GM10248 (cell line): ENCODE data around the gene HDAC9.

Experiments used
- CTCF ChIA-PET: fragments of 300-600 bp; sonication (Branson Sonifier 250); formaldehyde crosslinking; extraction: SDS; loops from one replicate; lab custom pipeline; 2021; ENCODE audit warnings: antibody characterized with exemption; lab: Yijun Ruan, JAX
- POLR2A ChIA-PET: fragments of 350-650 bp; sonication (Branson Sonifier 250); formaldehyde crosslinking; extraction: SDS; loops from one replicate; lab custom pipeline; 2020; ENCODE audit warnings: antibody characterized with exemption; lab: Yijun Ruan, JAX
- DNase-seq: peaks from one replicate; pipeline ENCODE4 v3.0.0; 2012; ENCODE audit errors: extremely low spot score
- CTCF ChIP-seq: IDR thresholded peaks from 2 replicates; pipeline ENCODE4 v1.5.1; 2012; ENCODE audit warnings: mild to moderate bottlenecking, low read depth; ENCODE audit errors: extremely low read depth, missing control alignments, control extremely low read depth

The HDAC9 gene

GRCh38 chr7:18552943-18553604, 57.5 kb downstream of the HDAC9 start:
- DNase-seq = no peak
- POLR2A ChIA-PET = no interaction called here
- CTCF ChIA-PET = interaction anchor here (1.4 to 1.7 kb wide), 2 partner anchors 18 to 57 kb away, joined by 3 to 4 read pairs; no protein-coding TSS in a partner anchor
- TF ChIP-seq CTCF = no peak

GRCh38 chr7:18553605-18554003, 58.1 kb downstream of the HDAC9 start:
- ChIA-PET POLR2A (no interaction called here), CTCF (interaction anchor here (1.4 to 1.7 kb wide), 2 partner anchors 18 to 56 kb away, joined by 3 to 4 read pairs; no protein-coding TSS in a partner anchor)
- no peak for TF ChIP-seq CTCF
- no peak for DNase-seq

GRCh38 chr7:18555120-18555519, 59.6 kb downstream of the HDAC9 start:
- CTCF ChIA-PET = interaction anchor here (1.2 to 1.4 kb wide), 2 partner anchors 9 to 59 kb away, joined by 3 to 4 read pairs; partner anchors contain the start of gene HDAC9
- no peak for TF ChIP-seq CTCF
- DNase-seq = no peak
- POLR2A ChIA-PET = no interaction called here

- CTCF ChIA-PET = interaction anchor here (1.4 kb wide), 1 partner anchor 10 kb away, joined by 4 read pairs; no protein-coding TSS in a partner anchor
- DNase-seq = no peak
Measured at GRCh38 chr7:18555968-18556367, 60.4 kb downstream of the HDAC9 start.

GRCh38 chr7:18558503-18558902, 63.0 kb downstream of the HDAC9 start:
- no peak for TF ChIP-seq CTCF
- POLR2A ChIA-PET = no interaction called here
- CTCF ChIA-PET = interaction anchor here (0.9 to 1.4 kb wide), 6 partner anchors 9 to 789 kb away, joined by 3 to 5 read pairs (median 4); no protein-coding TSS in a partner anchor
- DNase-seq = no peak

More at GRCh38 chr7:18555968-18556367, 60.4 kb downstream of the HDAC9 start:
- no peak for TF ChIP-seq CTCF
- POLR2A ChIA-PET = no interaction called here

- no peak for TF ChIP-seq CTCF
- DNase-seq = no peak
- ChIA-PET POLR2A (no interaction called here), CTCF (interaction anchor here (0.9 to 1.4 kb wide), 6 partner anchors 9 to 789 kb away, joined by 3 to 5 read pairs (median 4); no protein-coding TSS in a partner anchor)
Measured at GRCh38 chr7:18558910-18559309, 63.4 kb downstream of the HDAC9 start.
